AG08395 (cell line): Measurements from ENCODE around the gene AHCYL1.
A peak's percentile ranks its signal among the peaks of the same experiment; 100 is the strongest.
"Not testable (repeated sequence)": the region's sequence is repeated elsewhere in the genome, so short reads cannot be mapped to it uniquely, and the experiment has no call there.

Source experiments
- DNase-seq: peaks from one replicate; pipeline ENCODE4 v3.0.0; 2012; ENCODE audit warnings: mixed read lengths, low spot score

The AHCYL1 gene

GRCh38 chr1:109984456-109985246, at the start of gene AHCYL1:
AHCYL1 (plus strand) TSS chr1:109984765; CDS start chr1:109985053, 288 bp downstream.
- peak; percentile 99 for DNase-seq

GRCh38 chr1:109935451-109935900, 49.1 kb upstream of the AHCYL1 start:
- DNase-seq: no peak

DNA sequence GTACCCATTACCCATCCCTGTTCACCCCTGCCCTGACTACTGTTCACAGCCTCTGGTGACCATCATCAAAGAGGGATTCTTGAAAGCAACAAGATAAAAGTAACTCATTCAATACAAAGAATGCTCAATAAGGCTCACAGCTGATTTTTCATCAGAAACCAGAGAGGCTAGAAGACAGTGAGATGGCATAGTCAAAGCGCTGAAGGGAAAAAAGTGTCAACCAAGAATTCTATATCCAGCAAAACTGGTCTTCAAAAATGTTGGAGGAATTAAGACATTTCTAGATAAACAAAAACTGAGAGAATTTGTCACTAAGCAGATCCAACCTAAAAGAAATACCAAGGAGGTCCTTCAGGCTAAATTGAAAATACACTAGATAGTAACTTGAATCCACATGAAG, 46.8 kb upstream of the AHCYL1 start:
- DNase-seq: no peak

- no peak for DNase-seq
Observed at GRCh38 chr1:109938556-109938955, 46.0 kb upstream of the AHCYL1 start.

GRCh38 chr1:109942434-109942833, 42.1 kb upstream of the AHCYL1 start:
- DNase-seq: no peak

GRCh38 chr1:109944541-109944940, 40.0 kb upstream of the AHCYL1 start:
- DNase-seq: no peak

GRCh38 chr1:109946511-109946910, 38.1 kb upstream of the AHCYL1 start:
- no peak for DNase-seq

GRCh38 chr1:109947582-109948284, 36.8 kb upstream of the AHCYL1 start:
- DNase-seq: no peak

DNA sequence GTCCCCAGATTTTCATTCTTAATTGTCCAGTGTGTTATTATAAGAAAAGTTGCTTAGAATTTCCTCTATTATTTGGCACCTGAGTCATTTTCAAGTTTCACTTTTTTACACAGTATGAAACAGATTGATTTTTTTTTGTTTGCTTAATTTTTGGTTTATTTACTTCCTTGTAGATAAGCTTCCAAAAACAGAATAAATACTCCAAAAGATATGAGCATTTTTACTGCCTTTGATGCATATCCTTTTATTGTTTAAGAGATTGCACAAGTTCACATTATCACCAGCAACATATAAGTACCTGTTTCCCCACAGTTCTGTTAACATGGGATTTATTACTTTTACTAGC, 36.3 kb upstream of the AHCYL1 start:
- no peak for DNase-seq

GRCh38 chr1:109950038-109950437, 34.5 kb upstream of the AHCYL1 start:
- no peak for DNase-seq

- no peak for DNase-seq
Observed at GRCh38 chr1:109950509-109950908, 34.1 kb upstream of the AHCYL1 start.

DNA sequence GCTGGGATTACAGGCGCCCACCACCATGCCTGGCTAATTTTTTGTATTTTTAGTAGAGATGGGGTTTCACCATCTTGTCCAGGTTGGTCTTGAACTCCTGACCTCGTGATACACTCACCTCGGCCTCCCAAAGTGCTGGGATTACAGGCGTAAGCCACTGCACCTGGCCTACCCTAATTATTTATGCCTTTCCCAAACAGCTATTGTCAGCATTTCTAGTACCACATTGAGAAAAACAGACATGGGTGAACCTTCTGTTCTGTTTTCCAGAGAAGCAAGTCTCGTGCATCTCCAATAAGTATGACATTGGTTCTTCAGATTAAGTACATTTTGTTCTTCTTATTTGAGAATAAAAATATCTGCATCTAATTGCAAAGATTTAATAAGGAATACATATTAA, 33.1 kb upstream of the AHCYL1 start:
- not testable (repeated sequence) for DNase-seq

DNA sequence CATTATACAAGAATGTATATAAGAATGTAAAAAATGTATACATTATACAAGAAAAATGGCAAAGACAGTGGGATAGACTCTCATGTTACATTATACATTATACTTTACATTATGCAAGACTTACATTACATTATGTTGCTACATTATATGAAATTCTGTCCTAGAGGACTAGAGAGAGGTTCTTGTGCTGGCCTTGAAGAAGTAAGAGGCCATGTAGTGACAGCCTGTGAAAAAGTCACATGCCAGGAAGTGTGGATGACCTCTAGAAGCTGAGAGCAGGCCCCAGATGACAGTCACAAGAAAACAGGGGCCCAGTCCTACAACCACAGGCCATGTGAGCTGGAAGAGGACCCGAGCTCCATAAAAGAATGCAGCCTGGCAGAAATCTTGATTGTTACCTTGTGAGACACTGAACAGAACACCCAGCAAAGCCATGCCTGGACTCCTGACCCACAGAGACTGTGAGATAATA, 30.5 kb upstream of the AHCYL1 start:
- no peak for DNase-seq

DNA sequence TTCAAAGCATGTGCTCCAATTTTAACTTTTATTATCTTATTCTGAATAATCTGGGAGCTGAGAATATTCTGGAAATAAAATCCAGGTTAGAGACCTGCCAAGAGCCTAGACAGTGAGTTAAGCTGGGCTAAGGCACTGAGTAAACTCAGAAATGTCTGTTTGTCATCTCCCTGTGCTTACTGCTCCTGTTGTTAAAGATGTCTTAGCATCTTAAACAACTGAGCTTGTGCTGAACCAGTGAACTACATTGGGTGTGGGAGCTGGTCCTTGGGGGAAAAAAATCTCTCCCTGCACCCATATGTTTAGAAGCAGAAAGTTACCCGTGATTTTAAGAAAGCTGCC, 25.0 kb upstream of the AHCYL1 start:
- DNase-seq: no peak

GRCh38 chr1:109959974-109960744, 24.4 kb upstream of the AHCYL1 start:
- DNase-seq: peak; percentile 87

DNA sequence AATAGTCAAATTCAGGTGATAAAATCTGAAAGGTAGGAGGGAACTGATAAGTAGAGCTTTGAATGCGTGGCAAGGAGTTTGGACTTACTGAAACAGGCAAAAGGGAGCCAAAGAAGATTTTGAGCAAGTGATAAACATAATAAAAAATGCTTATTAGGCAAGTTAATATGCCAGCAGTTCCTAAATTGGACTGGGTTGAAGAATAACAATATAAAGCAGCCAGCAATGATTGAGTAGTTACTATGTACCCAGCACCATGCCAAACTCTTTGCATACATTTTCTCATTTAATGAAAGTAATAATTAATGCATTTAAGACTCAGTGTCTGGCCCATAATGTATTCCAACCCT, 23.8 kb upstream of the AHCYL1 start:
- no peak for DNase-seq

DNA sequence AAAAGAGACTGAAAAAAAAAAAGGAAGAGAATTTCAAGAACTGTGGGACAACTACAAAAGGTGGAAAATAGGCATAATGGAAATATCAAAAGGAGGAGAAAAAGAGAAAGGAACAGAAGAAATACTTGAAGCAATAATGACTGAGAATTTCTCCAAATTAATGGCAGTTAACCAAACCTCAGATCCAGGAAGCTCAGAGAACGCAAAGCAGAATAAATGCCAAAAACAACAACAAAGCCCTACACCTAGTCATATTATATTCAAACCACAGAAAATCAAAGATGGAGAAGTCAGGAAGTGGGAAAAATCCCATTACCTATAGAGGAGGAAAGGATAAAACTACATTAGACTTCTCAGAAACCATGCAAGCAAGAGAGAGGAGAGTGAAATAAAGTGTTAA, 20.7 kb upstream of the AHCYL1 start:
- DNase-seq: no peak

- peak; percentile 67 for DNase-seq
Observed at GRCh38 chr1:109969146-109969829, 15.3 kb upstream of the AHCYL1 start.

- no peak for DNase-seq
Observed at GRCh38 chr1:109969907-109970306, 14.7 kb upstream of the AHCYL1 start.

GRCh38 chr1:109971559-109971958, 13.0 kb upstream of the AHCYL1 start:
- DNase-seq: no peak

GRCh38 chr1:109974191-109974590, 10.4 kb upstream of the AHCYL1 start:
- DNase-seq: no peak

DNA sequence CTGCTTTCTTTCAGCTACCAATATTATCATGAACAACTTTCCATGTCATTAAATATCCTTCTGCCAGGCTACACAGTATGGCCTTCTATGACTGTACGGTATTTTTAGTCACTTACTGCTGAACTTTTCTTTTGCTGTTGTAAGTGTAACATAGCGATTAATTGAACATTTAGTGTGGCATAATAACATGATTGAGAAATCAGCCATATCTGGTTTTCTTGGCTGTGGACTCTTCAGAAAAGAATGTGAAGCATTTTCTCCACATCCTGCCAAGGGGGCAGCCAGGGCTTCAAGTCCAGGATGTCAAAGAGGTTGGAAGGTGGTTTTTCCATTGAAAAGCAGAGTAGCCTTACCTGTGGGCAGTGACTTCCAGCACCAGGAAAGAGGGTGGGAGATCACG, 8.8 kb upstream of the AHCYL1 start:
- DNase-seq: peak; percentile 81
